NT2/D1 (cell line): ENCODE measurements around the gene NAT9.

Experiments
- YY1 ChIP-seq: IDR thresholded peaks from 2 replicates; pipeline ENCODE4 v1.6.1; 2011; ENCODE audit not compliant: insufficient read length, insufficient read depth
- ZNF274 ChIP-seq: IDR thresholded peaks from 2 replicates; pipeline ENCODE4 v1.6.1; 2011; ENCODE audit warnings: mild to moderate bottlenecking, low read depth, low read length

DNA sequence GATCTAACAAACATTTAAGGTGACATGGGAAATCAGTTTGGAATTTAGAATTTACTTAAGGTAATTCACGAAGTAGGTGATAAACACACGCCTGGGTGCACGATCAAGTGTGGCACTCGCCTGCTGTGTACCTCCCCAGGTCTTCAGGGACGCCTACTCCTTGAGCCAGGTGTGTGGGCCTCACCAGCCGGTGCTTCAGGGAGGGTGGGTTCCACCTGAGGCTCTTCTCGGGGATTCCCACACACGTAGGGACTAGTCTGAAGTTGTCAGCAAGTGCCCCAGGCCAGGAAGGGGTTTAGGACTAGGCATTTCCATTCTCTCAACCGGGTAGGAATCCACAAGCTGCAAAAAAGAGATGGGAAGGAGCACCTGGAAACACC is 9.8 kb upstream of the NAT9 start:
- TF ChIP-seq ZNF274 (no peak), YY1 (no peak)
